HG03135 (cell line): Measurements from ENCODE around the gene MLX.
"Not testable (repeated sequence)": the region's sequence is repeated elsewhere in the genome, so short reads cannot be mapped to it uniquely, and the experiment has no call there.

Experiments
- ATAC-seq: cut with Tn5 transposase; IDR thresholded peaks from one replicate; pipeline ENCODE4 v1.9.1; 2021; ENCODE audit warnings: mild to moderate bottlenecking, moderate library complexity; ENCODE audit not compliant: unreplicated experiment

MLX gene

DNA sequence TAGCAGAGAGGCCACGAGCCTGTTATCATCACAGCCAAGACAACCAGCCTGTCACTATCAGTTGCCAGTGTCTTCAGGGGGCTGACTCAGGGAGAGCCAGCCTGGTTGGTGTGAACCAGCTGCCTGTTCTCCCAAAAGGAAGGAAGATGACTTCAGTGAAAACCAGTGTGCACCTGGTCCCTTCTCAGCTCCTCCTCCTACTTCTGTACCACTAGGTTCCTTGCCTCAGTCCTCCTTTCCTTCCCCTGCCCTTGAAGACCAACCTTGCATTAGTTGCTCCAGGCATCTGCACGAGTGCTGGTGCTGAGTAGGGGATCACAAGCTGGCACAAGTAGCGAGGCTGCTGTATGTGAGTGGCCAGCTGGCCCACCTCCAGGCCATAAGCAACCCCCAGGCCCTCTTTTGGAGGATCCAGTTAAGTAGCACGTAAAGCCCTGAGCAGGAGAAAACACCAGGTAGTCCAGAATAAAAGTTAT lies 51.1 kb downstream of the MLX start:
- peak; percentile 11 for ATAC-seq

DNA sequence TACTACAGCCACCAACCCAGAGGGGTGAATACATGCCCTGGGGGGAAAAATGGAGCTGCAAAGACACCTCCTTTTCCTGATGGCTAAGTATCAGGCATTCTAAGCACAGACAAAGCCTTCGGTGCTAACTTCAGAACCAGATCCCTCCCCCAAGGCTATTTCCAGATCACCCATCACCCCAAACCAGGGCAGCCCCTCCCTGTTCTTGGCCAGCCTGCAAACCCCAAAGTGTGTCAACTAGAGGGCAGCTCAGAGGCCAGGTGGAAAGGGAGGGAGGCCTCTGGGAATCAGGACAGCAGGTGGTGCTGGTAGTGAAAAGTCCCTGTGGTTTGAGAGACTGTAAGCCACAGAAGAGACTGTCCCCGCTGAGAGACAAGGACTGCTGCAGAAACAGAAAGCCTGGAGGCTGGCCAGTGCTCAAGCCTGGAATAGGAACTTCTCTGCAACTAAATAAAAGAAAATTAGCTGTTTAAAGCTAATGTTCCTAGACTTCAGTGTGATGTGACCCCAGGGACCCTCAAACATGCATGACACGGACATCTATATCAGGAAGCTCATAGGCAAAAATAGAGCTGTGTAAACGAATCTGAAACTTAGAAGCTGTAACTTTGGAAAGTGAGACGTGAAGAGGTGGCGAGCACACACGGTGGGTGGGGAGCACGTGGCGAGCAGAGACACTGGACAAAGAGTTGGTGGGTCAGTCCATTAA lies 51.7 kb downstream of the MLX start:
- ATAC-seq = peak; percentile 65

DNA sequence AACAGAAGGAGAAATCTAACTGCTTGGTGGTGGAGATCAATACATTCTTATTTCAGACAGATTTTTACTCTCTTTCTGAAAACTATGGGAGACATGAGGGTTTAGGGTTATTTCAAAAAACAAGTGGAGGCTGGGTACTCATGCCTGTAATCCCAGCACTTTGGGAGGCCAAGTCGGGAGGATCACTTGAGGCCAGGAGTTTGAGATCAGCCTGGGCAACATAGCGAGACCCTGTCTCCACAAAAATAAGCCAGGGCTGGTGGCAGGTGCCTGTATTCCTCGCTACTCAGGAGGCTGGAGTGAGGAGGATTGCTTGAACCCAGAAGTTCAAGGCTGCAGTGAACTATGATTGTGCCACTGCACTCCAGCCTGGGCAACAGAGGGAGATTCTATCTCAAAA lies 55.1 kb downstream of the MLX start:
- not testable (repeated sequence) for ATAC-seq
